MG63 (cell line): Measurements from ENCODE around the gene ARL15. TPM values are rescaled to one million over a fixed set of nuclear protein-coding genes. Genes with fewer than 3 reads are reported as not detected.

Experiments used
- DNase-seq: peaks from one replicate; pipeline ENCODE4 v3.0.0-alpha.2; 2020
- H3K27me3 ChIP-seq: fragments of 250-450 bp; sonication (Bioruptor Pico); 2 replicates; pipeline ENCODE4 v1.5.1; 2020; ENCODE audit warnings: mild to moderate bottlenecking, moderate library complexity
- H3K36me3 ChIP-seq: fragments of 250-450 bp; sonication (Bioruptor Pico); 2 replicates; pipeline ENCODE4 v1.5.1; 2020; ENCODE audit warnings: mild to moderate bottlenecking, moderate library complexity
- H3K4me3 ChIP-seq: fragments of 250-450 bp; sonication (Bioruptor Pico); 2 replicates; pipeline ENCODE4 v1.5.1; 2020; ENCODE audit warnings: mild to moderate bottlenecking, moderate library complexity
- H3K9me3 ChIP-seq: fragments of 250-450 bp; sonication (Bioruptor Pico); 2 replicates; pipeline ENCODE4 v1.5.1; 2020; ENCODE audit warnings: mild to moderate bottlenecking, moderate library complexity
- total RNA-seq: library from RNA; depleted of rRNA; stranded (reverse); fragments of >200 nt; shearing (Covaris generic); gene quantifications from 2 replicates; pipeline ENCODE4 v1.2.3, GENCODE V29; 2014; ENCODE audit warnings: low replicate concordance

The ARL15 gene
- total RNA-seq, 1 experiment from 2014 or later = 5.8 TPM

GRCh38 chr5:54323495-54323894 is 13.1 kb upstream of the ARL15 start:
- H3K36me3 ChIP-seq = no peaks in the 10 kb centered on the region
- H3K4me3 ChIP-seq = no peak overlapping the region
- H3K9me3 ChIP-seq = no peaks in the 10 kb centered on the region
- no peak for DNase-seq
- H3K27me3 ChIP-seq = no peaks in the 10 kb centered on the region

GRCh38 chr5:54320256-54320655 is 9.9 kb upstream of the ARL15 start:
- Histone ChIP-seq H3K4me3 (no peak overlapping the region), H3K9me3 (no peaks in the 10 kb centered on the region), H3K27me3 (no peaks in the 10 kb centered on the region), H3K36me3 (no peaks in the 10 kb centered on the region)
- no peak for DNase-seq

- Histone ChIP-seq H3K9me3 (no peaks in the 10 kb centered on the region), H3K27me3 (no peaks in the 10 kb centered on the region; the same call in 1 of the 2 replicates), H3K36me3 (no peaks in the 10 kb centered on the region), H3K4me3 (no peak overlapping the region)
- no peak for DNase-seq
These were observed 7.3 kb upstream of the ARL15 start for GRCh38 chr5:54317511-54318260.

GRCh38 chr5:54315736-54316528 is 5.6 kb upstream of the ARL15 start:
- H3K27me3 ChIP-seq = no peaks in the 10 kb centered on the region; the same call in 1 of the 2 replicates

GRCh38 chr5:54313311-54314270 is 3.2 kb upstream of the ARL15 start:
- Histone ChIP-seq H3K36me3 (no peaks in the 10 kb centered on the region), H3K27me3 (no peaks in the 10 kb centered on the region; the same call in 1 of the 2 replicates), H3K4me3 (no peak overlapping the region), H3K9me3 (no peaks in the 10 kb centered on the region)
- DNase-seq = peak; percentile 9

More at GRCh38 chr5:54315736-54316528, 5.6 kb upstream of the ARL15 start:
- DNase-seq = no peak
- no peak overlapping the region for H3K4me3 ChIP-seq
- no peaks in the 10 kb centered on the region for H3K9me3 ChIP-seq
- H3K36me3 ChIP-seq = no peaks in the 10 kb centered on the region

GRCh38 chr5:54312499-54312898 is 2.1 kb upstream of the ARL15 start:
- Histone ChIP-seq H3K36me3 (no peaks in the 10 kb centered on the region), H3K9me3 (no peaks in the 10 kb centered on the region), H3K27me3 (no peaks in the 10 kb centered on the region; the same call in 1 of the 2 replicates), H3K4me3 (no peak overlapping the region)
- no peak for DNase-seq

- no peak for DNase-seq
- Histone ChIP-seq H3K36me3 (no peaks in the 10 kb centered on the region), H3K27me3 (no peaks in the 10 kb centered on the region; the same call in 1 of the 2 replicates), H3K4me3 (peak overlapping the region; percentile 70), H3K9me3 (no peaks in the 10 kb centered on the region)
These were observed 854 bp upstream of the ARL15 start for GRCh38 chr5:54311176-54311677.

- Histone ChIP-seq H3K9me3 (no peaks in the 10 kb centered on the region), H3K4me3 (peak overlapping the region; percentile 70), H3K27me3 (no peaks in the 10 kb centered on the region; the same call in 1 of the 2 replicates), H3K36me3 (no peaks in the 10 kb centered on the region)
- no peak for DNase-seq
These were observed 511 bp downstream of the ARL15 start for GRCh38 chr5:54309691-54310432.

- peak overlapping the region; percentile 70 for H3K4me3 ChIP-seq
- DNase-seq = no peak
These were observed 1.1 kb downstream of the ARL15 start for GRCh38 chr5:54309276-54309675.

GRCh38 chr5:54307583-54307982 is 2.8 kb downstream of the ARL15 start:
- Histone ChIP-seq H3K9me3 (no peaks in the 10 kb centered on the region), H3K27me3 (no peaks in the 10 kb centered on the region), H3K36me3 (no peaks in the 10 kb centered on the region), H3K4me3 (no peak overlapping the region)
- no peak for DNase-seq

More at GRCh38 chr5:54309276-54309675, 1.1 kb downstream of the ARL15 start:
- H3K9me3 ChIP-seq = no peaks in the 10 kb centered on the region
- H3K27me3 ChIP-seq = no peaks in the 10 kb centered on the region; the same call in 1 of the 2 replicates
- no peaks in the 10 kb centered on the region for H3K36me3 ChIP-seq

- DNase-seq = no peak
- H3K4me3 ChIP-seq = no peak overlapping the region
- H3K27me3 ChIP-seq = no peaks in the 10 kb centered on the region
- H3K36me3 ChIP-seq = no peaks in the 10 kb centered on the region
- H3K9me3 ChIP-seq = no peaks in the 10 kb centered on the region
These were observed 3.5 kb downstream of the ARL15 start for GRCh38 chr5:54306893-54307292.

- Histone ChIP-seq H3K27me3 (no peaks in the 10 kb centered on the region), H3K4me3 (no peak overlapping the region), H3K9me3 (no peaks in the 10 kb centered on the region), H3K36me3 (no peaks in the 10 kb centered on the region)
- no peak for DNase-seq
These were observed 4.6 kb downstream of the ARL15 start for GRCh38 chr5:54305737-54306136.

GRCh38 chr5:54304040-54304439 is 6.3 kb downstream of the ARL15 start:
- H3K36me3 ChIP-seq = no peaks in the 10 kb centered on the region
- H3K27me3 ChIP-seq = no peaks in the 10 kb centered on the region
- H3K4me3 ChIP-seq = no peak overlapping the region
- DNase-seq = no peak
- H3K9me3 ChIP-seq = no peaks in the 10 kb centered on the region

- Histone ChIP-seq H3K4me3 (no peak overlapping the region), H3K27me3 (no peaks in the 10 kb centered on the region), H3K9me3 (no peaks in the 10 kb centered on the region), H3K36me3 (no peaks in the 10 kb centered on the region)
- no peak for DNase-seq
These were observed 8.1 kb downstream of the ARL15 start for GRCh38 chr5:54302267-54302687.

GRCh38 chr5:54301849-54302248 is 8.5 kb downstream of the ARL15 start:
- Histone ChIP-seq H3K36me3 (no peaks in the 10 kb centered on the region), H3K4me3 (no peak overlapping the region), H3K27me3 (no peaks in the 10 kb centered on the region), H3K9me3 (no peaks in the 10 kb centered on the region)
- DNase-seq = no peak

GRCh38 chr5:54301220-54301619 is 9.2 kb downstream of the ARL15 start:
- Histone ChIP-seq H3K36me3 (no peaks in the 10 kb centered on the region), H3K9me3 (no peaks in the 10 kb centered on the region), H3K4me3 (no peak overlapping the region), H3K27me3 (no peaks in the 10 kb centered on the region)
- no peak for DNase-seq
